ENCODE data around the gene MICAL2.

The MICAL2 gene

DNA sequence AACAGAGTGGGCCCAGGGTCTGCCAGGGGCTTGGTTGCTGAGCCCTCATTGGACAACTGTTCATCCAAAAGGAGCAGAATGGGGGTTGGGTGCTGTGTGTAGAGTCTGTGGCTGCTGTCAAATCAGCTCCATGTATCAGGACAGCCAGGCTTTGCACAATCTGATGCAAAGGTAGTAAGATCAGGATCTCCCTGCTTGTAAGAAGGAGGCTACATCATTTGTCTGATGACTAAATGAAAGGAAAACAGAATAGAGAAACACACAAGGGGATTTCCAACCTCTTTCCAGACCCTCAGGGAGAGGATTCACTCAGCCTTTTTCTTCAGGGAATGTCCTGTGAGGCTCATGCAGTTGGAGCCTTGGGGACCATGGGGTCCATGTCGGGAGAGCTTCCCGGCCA lies 7.2 kb downstream of the MICAL2 start:
- DNase-seq (ENCODE audit: low read depth in 2 of 2): no peak

DNA sequence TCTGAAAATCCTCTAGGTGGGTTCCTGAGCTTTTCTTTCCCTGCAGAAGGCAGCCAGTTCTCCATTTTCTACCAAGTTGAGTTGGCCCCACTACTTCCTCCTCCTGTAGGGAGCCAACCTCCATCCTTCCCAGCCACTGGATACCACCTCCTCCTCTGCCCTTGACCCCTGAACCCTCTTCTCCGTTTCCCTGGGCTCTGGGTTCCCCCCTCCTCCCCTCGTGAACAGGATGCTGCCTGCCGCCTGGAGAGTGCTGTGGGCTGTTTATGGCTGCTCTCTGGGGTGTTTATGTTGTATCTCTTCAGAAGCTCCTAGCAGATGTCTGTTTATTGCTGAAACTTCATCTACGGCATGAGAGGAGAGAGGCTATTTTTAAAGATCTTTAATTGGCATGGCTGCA lies 8.6 kb downstream of the MICAL2 start:
- DNase-seq (ENCODE audit: low read depth in 2 of 2): no peak

DNA sequence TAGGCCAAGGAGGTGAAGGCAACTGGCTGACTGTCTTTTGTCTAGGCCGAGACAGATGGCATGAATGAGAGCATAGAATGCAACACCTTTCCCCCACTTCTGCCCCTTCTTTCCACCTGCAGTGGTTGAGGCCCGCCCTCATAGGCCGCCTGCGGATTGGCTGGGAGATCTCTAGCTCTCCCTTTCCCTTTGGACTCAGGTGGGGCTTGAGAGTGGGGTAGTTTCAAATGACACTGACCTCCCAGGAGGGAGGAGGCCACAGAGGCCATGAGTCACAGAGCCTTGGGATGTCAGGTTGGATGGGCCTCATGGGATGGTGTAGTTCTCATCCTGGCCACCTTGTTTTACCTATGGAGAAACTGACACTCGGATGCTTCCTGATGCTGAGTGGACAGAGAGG lies 9.1 kb downstream of the MICAL2 start:
- DNase-seq (ENCODE audit: low read depth in 2 of 2): no peak

DNA sequence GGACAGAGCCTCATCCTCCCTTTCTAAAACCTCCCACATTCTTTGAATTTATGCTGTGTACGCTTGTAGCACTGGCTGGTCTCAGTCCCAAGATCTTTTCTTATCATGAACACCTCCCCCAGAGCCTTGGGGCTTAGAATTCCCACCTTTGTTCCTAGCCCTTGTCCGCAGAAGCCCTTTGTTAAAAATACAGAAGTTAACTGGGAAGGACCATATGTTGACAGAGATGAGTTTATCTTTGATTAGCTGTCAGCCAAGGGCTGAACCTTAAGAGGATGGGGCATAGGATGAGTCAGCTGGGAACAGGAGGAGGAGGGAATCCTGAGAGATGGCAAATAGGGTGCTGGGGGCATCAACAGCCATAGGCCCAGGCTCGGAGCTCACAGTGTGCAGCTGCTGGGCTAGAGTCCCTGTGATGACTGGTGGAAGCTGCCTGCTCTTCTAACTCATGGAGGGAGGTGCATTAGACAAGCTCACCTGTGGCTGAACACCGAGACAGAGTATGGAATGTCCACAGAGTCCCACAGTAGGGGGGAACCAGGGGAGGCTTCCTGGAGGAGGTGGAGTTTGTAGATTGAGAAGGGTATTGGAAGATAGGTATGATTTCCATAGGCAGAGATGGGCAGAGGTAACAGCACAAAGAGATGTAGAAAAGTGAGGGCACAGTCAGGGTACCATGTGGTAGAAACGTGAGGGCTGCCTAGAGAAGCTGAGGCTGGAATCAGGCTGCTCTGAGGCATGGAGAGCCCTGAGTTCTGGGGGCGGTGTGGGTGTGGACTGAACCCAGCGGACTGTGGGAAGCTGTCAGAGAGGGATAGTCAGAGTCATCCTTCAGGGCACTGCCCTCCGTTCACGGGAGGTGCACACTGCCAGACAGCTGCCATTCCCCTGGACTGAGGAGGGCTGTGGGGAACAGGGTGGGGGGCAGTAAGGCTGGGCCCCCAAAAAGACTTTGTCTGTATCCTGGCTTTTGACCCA lies 9.9 kb downstream of the MICAL2 start:
- no peak for DNase-seq (ENCODE audit: low read depth in 2 of 2)

DNA sequence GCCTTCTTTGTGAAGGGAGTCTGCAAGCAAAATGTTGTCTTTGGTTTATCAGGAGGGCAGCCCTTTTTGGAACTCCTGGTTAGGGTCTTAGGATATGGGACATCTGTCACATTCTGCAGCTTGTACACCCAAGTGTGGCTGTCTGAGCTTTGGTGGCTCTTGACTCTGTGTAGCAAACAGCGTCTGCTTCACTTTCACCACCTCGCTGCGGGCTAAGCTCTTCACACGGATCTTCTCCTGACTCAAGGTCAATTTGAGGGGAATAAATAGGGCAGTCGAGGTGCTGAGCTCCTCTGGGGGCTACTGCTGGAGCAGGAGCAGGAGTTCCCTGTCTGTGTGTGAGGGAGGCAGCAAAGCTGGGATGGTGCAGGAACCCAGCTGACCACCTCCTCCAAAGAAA lies 10.6 kb downstream of the MICAL2 start:
- no peak for DNase-seq (ENCODE audit: low read depth in 2 of 2)

DNA sequence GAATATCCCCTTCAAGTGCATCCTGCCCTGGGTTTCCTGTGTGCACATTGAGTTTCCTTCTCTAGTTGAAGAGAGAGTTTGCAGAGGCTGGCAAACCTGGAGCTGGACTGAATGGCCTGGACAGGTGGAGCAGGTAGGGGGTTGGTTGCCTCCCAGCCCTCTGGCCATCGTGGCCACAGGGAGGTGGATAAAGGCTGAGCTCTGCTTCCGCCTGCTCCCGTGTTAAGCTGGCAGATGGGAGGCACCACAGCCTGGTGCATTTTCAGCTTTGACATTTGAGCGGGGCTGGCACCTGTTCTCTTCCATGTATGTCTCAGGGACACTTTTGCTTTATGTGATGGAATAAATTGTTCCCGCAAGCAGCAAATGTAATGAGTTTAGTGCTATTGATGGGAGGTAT lies 11.1 kb downstream of the MICAL2 start:
- no peak for DNase-seq (ENCODE audit: low read depth in 2 of 2)

DNA sequence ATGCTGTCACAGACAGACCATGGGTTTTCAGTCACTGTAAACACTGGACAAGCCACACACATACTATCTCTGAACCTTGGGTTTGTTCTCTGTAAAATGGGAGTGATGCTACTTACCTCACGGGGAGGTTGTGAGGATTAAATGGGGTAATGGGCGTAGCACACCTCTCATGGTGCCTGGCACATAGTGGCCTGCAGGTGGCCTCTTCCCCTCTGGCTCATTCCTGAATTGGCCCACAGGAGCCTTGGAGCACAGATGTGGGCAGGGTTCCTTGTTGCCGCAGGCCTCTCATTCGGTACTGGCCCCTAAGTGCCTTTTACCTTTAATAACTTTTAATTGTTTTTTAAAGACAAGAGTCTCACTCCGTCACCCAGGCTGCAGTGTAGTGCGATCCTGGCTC lies 11.7 kb downstream of the MICAL2 start:
- DNase-seq (ENCODE audit: low read depth in 2 of 2): no peak

DNA sequence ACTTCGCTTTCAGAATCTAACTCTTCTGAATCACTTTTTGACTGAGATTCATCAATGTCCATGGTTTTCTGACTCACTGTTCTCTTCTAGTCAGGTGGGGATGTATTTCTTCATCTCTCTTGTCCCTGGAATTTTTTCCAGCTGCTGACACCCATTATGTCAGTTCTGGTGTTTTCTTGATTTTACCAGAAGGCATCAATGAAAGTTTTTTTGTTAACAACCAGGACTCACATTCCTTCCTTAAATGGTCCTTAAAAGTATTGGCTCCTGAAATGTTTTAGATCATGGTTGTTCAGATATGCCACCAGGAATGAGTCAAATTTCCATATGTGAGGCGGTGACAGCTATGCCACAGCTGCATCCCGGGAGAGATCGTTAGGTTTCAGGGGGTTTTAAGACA lies 12.9 kb downstream of the MICAL2 start:
- DNase-seq (ENCODE audit: low read depth in 2 of 2): no peak

DNA sequence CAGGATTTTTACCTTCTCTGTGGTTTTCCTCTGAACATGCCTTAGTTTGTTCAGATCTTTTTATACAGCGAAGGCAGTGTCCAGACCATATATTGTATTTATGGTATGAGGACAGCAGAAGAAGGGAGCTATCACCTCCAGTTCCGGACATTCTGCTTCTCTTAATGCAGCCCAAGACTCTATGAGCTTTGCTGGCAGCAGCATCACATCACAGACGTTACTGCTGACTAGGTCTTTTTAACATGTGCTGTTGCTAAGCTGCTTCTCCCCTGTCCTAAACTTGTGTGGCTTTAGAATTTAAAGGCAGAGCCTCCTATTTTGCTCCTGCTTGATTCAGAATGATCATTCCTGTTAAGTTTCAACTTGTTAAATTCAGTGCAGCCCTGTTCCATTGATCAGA lies 13.4 kb downstream of the MICAL2 start:
- DNase-seq (ENCODE audit: low read depth in 2 of 2): no peak

DNA sequence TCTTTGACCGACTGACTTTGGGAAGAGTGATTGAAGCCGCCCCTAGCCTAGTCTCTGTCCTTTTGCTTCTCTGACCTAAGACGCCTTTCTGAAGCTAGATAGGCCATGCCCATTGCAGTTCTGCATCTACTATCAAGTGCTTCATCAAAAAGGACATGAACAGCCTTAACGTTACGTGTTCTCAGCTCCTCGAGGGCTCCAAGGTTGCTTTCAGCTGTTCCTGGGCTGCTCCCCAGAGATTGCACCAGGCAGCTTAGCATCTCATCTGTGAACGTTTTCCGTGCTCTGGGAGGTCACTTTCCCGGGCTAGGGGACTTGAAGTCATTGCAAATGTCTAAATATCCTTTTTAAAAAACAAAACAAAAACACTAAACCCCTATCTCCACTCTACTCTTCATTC lies 13.9 kb downstream of the MICAL2 start:
- no peak for DNase-seq (ENCODE audit: low read depth in 2 of 2)

DNA sequence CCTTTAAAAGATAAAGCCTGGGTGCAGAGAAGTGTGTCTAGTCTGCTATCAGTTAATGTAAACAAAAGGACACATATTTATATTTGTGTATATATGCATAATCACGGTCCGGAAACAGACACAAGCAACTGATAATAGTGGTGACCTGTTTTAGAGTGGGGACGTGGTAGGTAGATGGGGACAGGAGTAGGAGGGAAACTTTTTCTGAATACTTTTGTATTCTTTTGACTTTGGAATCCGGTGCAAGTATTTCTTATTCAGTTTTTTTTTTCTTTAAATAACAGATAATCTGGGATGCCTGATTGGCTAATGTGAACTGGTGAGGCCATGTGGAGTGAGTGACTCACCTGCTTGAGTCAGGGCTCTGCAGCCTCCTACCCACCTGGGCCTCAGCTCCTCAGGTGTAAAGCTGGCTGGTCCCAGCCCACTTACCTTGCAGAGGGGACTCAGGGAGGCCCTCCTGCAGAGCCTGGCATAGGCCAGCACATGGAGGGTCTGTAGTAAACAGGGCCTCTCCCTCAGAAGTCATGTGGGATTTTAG lies 15.3 kb downstream of the MICAL2 start:
- DNase-seq (ENCODE audit: low read depth in 2 of 2): no peak

DNA sequence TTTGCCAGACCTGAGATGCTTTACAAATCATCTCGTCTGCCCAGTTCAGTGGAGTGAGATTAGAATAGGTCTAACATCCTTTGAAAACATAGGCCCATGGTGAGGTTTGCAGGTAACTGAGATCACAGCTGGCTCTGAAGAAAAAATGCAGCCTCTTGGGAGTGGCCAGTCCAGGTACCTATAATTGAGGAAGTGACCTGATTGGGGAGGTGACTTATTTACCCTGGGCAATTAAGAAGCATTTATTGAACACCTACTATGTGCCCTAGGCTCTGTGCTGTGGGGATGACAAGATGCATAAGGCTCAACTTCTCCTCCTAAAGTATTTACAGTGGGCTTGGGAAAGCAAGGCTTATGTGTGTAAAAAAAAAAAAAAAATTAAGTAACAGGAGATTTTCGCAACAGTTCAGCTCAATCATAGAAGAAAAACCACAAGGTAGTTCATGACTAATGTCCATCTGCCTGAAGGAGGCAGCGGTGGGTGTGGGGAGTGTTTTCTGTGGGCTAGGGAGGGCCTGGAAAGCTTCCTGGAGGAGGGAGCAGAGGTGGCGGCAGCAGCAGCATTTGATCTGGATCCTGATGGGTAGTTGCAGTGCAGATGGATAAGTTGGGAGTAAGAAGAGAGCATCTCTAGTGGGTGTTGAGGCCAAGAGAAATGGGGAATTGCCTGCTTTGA lies 16.1 kb downstream of the MICAL2 start:
- DNase-seq (ENCODE audit: low read depth in 2 of 2): no peak

DNA sequence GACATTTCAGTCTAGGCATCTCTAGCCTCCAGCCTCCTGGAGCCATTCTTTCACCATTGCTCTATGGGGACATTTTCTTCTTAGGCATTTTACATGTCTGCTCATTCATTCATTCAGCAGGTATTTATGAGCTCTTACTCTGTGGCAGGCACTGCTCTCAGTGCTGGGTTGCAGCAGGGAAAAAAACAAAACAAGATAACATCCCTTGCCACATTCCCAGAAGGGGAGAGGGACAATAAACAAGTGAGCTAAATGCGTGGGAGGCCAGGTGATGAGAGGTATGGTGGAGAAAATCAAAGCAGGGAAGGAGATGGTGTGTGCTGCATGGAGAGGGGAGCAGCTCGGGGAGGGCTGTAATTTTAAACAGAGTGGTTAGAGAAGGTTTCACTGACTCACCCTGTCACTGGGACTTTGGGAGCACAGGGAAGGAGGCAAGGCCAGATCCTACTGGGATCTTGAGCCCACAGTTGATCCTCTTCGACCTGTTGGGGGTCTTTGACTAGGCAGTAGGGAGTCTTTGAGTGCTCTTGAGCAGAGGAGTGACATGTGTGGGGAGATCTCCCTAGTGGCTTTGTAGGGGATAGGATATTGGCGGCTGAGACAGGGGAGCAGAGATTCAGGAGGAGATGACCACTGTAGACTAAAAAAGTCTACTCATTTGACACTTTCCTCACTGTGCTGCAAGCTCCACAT lies 17.0 kb downstream of the MICAL2 start:
- DNase-seq (ENCODE audit: low read depth in 2 of 2): no peak

DNA sequence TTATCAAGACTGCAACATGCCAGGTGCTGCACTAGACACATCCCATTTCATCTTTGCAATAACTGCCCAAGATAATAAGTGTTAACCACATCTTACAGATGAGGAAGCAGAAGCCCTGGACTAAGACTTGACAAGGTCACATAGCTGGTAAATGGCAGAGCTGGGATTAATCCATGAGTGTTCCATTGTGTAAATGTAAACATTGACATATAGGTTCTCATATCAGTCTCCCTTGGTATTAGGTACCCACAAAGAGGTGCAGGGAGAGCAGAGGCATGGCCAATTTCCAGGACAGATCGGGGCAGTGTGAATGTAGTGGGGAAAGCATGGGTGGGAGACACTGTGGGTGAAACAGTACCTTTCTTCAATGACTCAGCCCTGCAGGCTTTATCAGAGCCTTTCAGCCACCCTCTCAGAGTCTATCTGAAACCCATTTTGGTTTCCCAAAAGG lies 17.9 kb downstream of the MICAL2 start:
- no peak for DNase-seq (ENCODE audit: low read depth in 2 of 2)

DNA sequence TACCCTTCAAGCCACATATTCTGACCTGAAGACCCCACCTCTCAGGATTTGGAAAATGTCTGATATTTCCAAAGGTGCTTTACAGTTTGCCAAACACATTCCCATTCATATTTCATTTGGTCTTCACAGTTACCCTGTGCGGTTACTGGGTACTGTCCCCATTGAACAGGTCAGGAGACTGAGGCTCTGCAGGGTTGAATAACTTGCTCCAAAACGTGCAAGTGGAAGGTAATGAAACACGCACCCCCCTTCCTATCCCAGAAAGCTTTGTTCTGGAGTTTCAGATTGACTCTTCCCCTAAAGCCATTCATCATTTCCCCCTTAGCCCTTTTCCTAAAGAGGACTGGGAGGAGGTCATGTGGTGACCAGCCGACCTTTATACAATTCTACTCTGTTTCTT lies 18.8 kb downstream of the MICAL2 start:
- no peak for DNase-seq (ENCODE audit: low read depth in 2 of 2)

DNA sequence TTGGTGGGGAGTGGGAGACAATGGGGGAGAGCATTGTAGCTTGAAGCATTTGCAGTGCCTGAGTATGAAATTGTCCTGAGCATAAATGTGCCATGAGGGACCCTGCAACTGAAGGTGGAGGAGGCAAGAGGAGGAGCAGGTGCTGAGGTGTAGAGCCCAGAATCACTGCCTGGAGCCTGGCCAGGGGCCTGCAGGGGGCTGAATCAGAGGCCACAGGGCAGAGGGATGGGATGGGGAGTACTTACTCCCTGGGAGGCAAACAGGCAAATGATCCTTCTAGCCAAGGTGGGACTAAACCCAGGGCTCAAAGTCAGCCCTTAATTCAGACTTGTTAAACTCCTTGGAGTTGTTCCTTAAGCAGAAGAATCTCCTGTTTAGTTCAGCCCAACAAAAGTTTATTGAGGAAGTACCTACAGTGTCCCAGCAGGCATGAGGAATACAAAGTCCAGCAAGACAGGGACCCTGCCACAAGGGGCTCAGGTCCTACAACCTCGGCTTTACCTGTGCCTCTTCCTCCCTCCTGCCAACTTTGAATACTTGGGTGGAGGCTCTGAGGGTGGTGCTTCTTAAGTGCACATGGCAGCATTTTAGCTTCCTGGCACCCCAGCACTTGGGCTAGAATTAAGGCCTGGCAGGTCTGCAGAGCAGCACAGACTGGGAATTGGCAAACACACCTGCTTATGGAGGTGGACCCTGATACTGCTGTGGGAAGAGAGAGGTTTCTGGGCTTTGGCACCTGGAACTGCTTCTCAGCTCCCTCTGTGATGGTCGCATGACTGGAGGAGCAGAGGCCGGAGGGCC lies 20.0 kb downstream of the MICAL2 start:
- no peak for DNase-seq (ENCODE audit: low read depth in 2 of 2)

DNA sequence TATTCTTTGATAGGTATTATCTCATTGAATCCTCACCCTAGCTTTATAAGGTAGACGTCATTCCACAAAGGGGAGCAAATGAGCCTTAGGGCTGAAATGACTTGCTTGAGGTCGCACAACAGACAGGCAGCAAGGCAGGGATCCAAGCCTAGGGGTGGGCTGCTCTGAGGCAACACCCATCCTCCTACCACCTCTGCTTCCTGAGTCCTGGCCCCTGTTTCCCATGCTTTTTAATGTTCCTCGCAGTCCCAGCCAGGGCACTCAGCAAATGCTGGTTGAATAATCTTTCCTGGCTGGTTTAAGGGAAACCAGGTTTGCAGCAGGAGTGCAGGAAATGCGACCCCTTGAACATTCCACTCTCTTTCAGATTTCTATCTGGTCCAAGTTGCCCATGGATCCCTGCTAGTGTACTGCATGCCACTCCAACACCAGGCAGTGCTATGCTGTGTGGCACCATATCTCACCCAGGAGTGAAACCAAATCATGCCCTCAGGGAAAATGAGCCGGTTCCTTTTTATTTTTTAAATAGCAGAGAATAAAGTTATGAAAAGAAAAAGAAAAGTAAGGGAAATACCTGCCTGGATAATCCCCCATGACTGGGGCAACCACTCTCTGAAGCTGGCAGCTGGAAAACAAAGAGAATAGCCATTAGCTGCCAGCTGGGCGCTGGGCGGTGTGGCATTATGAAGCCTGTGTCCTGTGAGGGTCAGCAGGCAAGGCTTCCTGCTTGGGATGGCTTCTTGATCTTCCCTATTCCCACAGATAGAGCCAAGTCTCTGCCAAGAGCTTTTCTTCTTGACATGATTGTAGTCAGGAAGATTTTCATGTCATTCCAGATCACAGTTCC lies 21.8 kb downstream of the MICAL2 start:
- DNase-seq (ENCODE audit: low read depth in 2 of 2): no peak

DNA sequence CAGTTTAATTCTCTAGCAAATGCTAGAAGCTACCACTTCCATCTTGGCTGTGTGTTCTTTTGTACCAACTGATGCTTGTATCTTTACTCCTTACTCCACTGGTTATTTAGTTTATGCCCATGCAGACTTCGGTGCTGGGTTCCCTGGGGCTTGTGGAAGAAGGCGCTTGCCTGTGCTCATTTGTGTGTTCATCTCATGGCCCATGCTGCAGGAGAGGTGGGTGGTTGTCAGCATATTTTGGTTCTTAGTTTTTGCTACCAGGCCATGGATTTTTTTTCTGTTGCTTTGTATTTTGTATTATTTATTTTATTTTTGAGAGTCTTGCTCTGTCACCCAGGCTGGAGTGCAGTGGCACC lies 22.4 kb downstream of the MICAL2 start:
- DNase-seq (ENCODE audit: low read depth in 2 of 2): no peak

DNA sequence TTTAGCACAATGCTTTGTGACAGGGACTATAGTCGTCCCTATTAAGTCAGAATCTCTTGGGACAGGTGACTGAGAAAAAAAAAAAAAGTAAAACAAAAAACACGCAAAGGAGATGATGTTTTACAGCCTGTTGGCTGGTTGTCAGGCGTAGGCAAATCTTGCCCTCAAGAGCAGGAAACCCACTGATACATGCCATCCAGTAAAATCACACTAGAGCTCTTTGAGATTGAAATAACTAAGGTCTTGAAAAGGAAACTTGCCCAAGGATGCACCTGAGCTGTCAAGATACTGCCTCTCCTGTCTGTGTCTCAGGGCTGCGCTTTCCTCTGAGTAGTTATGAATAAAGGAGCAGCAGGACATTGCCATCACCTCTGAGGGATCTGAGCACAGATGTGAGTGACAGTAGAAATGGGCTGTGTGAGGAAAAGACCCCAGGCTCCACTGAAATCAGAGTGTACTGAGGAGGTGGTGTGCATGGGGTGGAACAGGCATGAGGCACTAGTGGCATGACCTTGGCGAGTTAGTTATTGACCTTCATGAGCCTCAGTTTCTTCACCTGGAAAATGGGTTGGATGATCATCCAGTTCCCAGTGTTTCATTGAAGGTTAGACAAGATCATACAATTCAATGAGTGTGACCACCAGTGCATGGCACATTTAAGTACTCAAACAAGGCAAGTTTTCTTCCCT lies 23.3 kb downstream of the MICAL2 start:
- no peak for DNase-seq (ENCODE audit: low read depth in 2 of 2)

DNA sequence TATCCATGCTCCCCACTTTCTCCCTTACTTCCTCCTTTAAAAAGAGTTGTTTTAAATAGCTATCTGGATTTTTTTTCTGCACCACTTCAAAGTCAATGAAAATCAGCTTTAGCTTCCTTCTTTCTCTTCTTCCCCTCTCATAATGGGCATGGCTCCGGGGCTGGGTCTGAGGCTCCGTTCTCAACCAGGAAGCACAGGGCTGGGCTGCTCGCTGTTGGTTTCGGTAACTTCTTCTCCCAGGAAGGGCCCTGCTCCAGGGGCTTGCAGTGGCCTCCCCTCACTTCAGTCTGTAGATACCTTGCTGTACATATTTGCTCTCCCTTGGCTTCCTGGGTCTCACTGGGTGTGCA lies 23.8 kb downstream of the MICAL2 start:
- no peak for DNase-seq (ENCODE audit: low read depth in 2 of 2)
